Coronary artery (tissue), 2 donors: ENCODE measurements around the gene NHLH2.

Experiments
- DNase-seq: peaks from one replicate; pipeline ENCODE4 v3.0.0-alpha.2; 2017; ENCODE audit warnings: low spot score
- H3K27ac ChIP-seq, 2 donors: fragments of 200-600 bp; sonication (generic); one replicate each; pipeline ENCODE4 v1.5.1; 2016 to 2019
- H3K4me3 ChIP-seq: fragments of 200-600 bp; sonication (generic); 2 replicates; pipeline ENCODE4 v1.5.1; 2016; ENCODE audit warnings: mild to moderate bottlenecking, moderate library complexity
- CTCF ChIP-seq: fragments of 200-600 bp; sonication (generic); IDR thresholded peaks from one replicate; pipeline ENCODE4 v1.5.1; 2019; ENCODE audit warnings: antibody characterized with exemption

The NHLH2 gene

DNA sequence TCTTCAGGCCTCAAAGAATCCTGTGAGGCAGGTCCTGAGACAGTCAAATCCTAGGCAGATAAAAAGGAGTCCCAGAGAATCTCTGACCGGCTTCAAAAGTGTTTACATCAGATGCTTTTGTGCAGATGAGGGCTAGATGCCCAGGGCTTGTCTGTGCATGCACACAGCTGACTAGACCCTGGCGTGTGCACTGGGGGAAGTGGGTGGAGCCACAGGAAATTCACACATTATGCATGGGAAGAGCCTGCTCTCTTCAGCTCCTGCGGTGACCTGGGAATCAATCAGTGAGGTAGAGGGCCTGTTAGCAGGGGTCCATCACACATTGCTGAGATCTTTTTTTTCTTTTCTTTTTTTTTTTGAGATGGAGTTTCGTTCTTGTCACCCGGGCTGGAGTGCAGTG lies 36.6 kb upstream of the NHLH2 start:
- no peak overlapping the region for H3K27ac ChIP-seq
- DNase-seq: no peak
- H3K4me3 ChIP-seq: no peak overlapping the region
- no peak for TF ChIP-seq CTCF

DNA sequence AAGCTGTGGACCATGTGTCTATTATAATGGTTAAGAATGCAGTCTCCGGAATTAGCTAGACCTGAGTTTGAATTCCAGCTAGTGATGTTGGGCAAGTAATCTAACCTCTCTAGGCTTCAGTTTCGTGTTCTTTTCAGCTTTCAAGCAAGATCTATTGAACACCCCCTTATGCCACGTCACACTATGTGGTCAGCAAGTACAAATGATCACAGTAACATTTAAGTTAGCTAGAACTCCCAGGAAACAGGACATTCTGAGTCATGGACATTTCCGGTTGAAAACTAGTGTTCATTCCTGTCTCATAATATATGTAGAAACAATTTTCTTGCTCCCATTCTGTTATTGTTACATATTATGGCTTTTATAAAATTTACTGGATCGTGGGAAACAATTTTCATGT lies 34.0 kb upstream of the NHLH2 start:
- Histone ChIP-seq H3K4me3 (no peak overlapping the region), H3K27ac (no peak overlapping the region)
- TF ChIP-seq CTCF: no peak
- DNase-seq: no peak

GRCh38 chr1:115874497-115874896 lies 33.6 kb upstream of the NHLH2 start:
- Histone ChIP-seq H3K4me3 (no peak overlapping the region), H3K27ac (no peak overlapping the region)
- no peak for DNase-seq
- no peak for TF ChIP-seq CTCF

DNA sequence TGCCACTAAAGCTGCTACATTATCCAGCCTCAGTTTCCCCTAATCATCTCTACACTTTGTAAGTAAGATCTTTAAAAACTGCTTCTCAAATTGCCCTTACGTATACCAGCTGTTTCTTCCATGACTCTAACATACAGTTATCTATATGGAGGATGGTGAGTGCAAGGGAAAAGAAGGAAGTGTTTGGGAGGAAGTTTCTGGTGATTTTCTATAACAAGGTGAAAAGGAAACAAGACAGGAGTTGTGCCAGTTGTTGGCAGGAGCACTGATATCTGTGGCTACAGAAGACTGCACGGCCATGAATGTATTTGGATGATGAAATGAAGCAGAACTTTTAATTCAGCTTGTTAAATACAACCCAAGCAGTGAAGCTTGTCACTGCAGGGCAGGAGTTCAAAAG lies 32.3 kb upstream of the NHLH2 start:
- Histone ChIP-seq H3K27ac (no peak overlapping the region), H3K4me3 (no peak overlapping the region)
- TF ChIP-seq CTCF: no peak
- no peak for DNase-seq

- H3K4me3 ChIP-seq: no peak overlapping the region
- TF ChIP-seq CTCF: no peak
- no peak for DNase-seq
- no peak overlapping the region for H3K27ac ChIP-seq
These were observed 28.1 kb upstream of the NHLH2 start for GRCh38 chr1:115869064-115869463.

DNA sequence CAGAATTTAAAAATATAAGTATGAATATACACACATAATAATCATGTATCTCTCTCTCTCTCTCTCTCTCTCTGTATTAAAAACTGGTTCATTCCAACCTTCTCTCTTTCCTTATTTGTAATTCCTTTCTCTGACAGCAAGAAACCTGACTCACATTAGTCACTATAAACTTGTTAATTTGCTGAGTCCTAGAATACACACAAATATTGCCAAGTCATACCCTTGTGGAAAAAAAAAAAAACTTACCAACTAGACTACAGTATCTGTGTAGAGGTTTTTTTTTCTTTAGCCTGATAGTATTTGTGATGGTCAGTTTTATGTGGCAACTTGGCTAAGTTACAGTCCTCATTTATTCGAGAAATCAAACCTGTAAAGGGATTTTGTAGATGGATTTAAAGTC lies 26.3 kb upstream of the NHLH2 start:
- no peak overlapping the region for H3K27ac ChIP-seq
- DNase-seq: no peak
- H3K4me3 ChIP-seq: no peak overlapping the region
- TF ChIP-seq CTCF: no peak

DNA sequence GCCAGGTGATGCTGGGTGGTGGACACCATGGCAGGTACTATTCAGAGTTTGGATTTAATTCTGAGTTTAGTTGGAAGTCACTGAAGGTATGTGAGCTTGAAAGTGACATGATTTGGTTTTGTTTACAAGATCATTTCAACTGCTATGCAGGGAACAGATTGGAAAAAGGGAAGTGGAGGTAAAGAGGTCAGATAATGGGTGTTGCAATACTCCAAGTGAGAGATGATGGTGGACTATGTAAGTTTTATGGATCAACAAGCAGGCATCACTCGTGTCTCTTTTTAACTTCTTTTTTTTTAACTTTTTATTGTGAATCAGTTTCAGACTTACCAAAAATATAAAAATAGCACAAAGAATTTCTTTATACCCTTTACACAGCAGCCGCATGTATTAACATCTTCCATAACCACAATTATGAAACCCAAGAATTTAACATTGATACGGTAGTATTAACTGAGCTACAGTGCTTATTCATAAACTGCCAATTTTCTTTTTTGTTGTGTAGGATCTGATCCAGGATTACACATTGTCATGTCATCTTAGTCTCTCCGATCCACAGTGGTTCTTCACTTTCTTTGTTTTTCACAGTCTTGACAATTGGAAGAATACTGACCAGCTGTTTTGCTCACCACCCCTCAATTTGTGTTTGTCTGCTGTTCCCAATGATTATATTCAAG lies 24.9 kb upstream of the NHLH2 start:
- no peak for TF ChIP-seq CTCF
- H3K4me3 ChIP-seq: no peak overlapping the region
- no peak overlapping the region for H3K27ac ChIP-seq
- no peak for DNase-seq
